SK-N-SH treated with all-trans-retinoic acid at 6 μM for 48 hours (cell line): ENCODE data around the gene MLIP.

Experiments
- ATAC-seq: fragments of 200-7000 bp; cut with Tn5 transposase; 3 replicates; pipeline ENCODE4 v1.9.1; 2020; ENCODE audit warnings: mild to moderate bottlenecking, moderate library complexity
- BACH2 ChIP-seq: fragments of 250-450 bp; sonication (Bioruptor Pico); IDR thresholded peaks from 2 replicates; pipeline ENCODE4 v1.9.0; 2021; ENCODE audit warnings: mild to moderate bottlenecking, borderline replicate concordance
- ESRRG ChIP-seq: fragments of 250-450 bp; sonication (Bioruptor Pico); IDR thresholded peaks from 2 replicates; pipeline ENCODE4 v1.6.1; 2021; ENCODE audit warnings: mild to moderate bottlenecking
- GLIS3 ChIP-seq: fragments of 250-450 bp; sonication (Bioruptor Pico); IDR thresholded peaks from 2 replicates; pipeline ENCODE4 v1.5.0; 2020; ENCODE audit warnings: mild to moderate bottlenecking, moderate library complexity
- ISL1 ChIP-seq: fragments of 250-450 bp; sonication (Bioruptor Pico); IDR thresholded peaks from 2 replicates; pipeline ENCODE4 v2.1.2; 2022; ENCODE audit warnings: mild to moderate bottlenecking, moderate library complexity
- OSR1 ChIP-seq: fragments of 250-450 bp; sonication (Bioruptor Pico); IDR thresholded peaks from 2 replicates; pipeline ENCODE4 v1.8.0; 2022; ENCODE audit warnings: moderate library complexity, mild to moderate bottlenecking, inconsistent platforms
- RARB ChIP-seq: fragments of 250-450 bp; sonication (Bioruptor Pico); IDR thresholded peaks from 2 replicates; pipeline ENCODE4 v1.8.0; 2021; ENCODE audit warnings: mild to moderate bottlenecking, moderate library complexity
- TCF4 ChIP-seq: fragments of 250-450 bp; sonication (Bioruptor Pico); IDR thresholded peaks from 2 replicates; pipeline ENCODE4 v1.8.0; 2021; ENCODE audit warnings: mild to moderate bottlenecking, moderate library complexity, borderline replicate concordance
- TOX ChIP-seq: fragments of 250-450 bp; sonication (Bioruptor Pico); IDR thresholded peaks from 2 replicates; pipeline ENCODE4 v1.8.0; 2021; ENCODE audit warnings: mild to moderate bottlenecking, moderate library complexity, borderline replicate concordance
- ZC3H10 ChIP-seq: fragments of 250-450 bp; sonication (Bioruptor Pico); IDR thresholded peaks from 2 replicates; pipeline ENCODE4 v1.5.1; 2021; ENCODE audit warnings: mild to moderate bottlenecking, moderate library complexity
- ZFP3 ChIP-seq: fragments of 250-450 bp; sonication (Bioruptor Pico); IDR thresholded peaks from 2 replicates; pipeline ENCODE4 v1.5.0; 2020; ENCODE audit warnings: mild to moderate bottlenecking, moderate library complexity
- ZFP30 ChIP-seq: fragments of 450-650 bp; formaldehyde crosslinking; IDR thresholded peaks from 2 replicates; pipeline ENCODE4 v1.5.0; 2022; ENCODE audit warnings: mild to moderate bottlenecking, moderate library complexity
- ZNF565 ChIP-seq: fragments of 450-650 bp; formaldehyde crosslinking; conservative IDR thresholded peaks from 2 replicates; pipeline ENCODE4 v1.5.0; 2020; ENCODE audit warnings: low read depth, mild to moderate bottlenecking, moderate library complexity
- ZNF70 ChIP-seq: fragments of 450-650 bp; formaldehyde crosslinking; IDR thresholded peaks from 2 replicates; pipeline ENCODE4 v1.5.0; 2020; ENCODE audit warnings: mild to moderate bottlenecking, moderate library complexity
- TF ChIP-seq, protein P1 (sequence below): fragments of 250-450 bp; sonication (Bioruptor Pico); IDR thresholded peaks from 2 replicates; pipeline ENCODE4 v1.5.1; 2020; ENCODE audit warnings: low read depth, mild to moderate bottlenecking, moderate library complexity
- TF ChIP-seq, protein P2 (sequence below): fragments of 250-450 bp; sonication (Bioruptor Pico); IDR thresholded peaks from 2 replicates; pipeline ENCODE4 v1.8.0; 2021; ENCODE audit warnings: low read depth, mild to moderate bottlenecking, moderate library complexity, borderline replicate concordance
- TF ChIP-seq, protein P3 (sequence below): fragments of 250-450 bp; sonication (Bioruptor Pico); IDR thresholded peaks from 2 replicates; pipeline ENCODE4 v1.5.1; 2021; ENCODE audit warnings: mild to moderate bottlenecking, moderate library complexity
- TF ChIP-seq, protein P4 (sequence below): fragments of 250-450 bp; sonication (Bioruptor Pico); IDR thresholded peaks from 2 replicates; pipeline ENCODE4 v1.5.0; 2020; ENCODE audit warnings: mild to moderate bottlenecking, moderate library complexity

The MLIP gene

DNA sequence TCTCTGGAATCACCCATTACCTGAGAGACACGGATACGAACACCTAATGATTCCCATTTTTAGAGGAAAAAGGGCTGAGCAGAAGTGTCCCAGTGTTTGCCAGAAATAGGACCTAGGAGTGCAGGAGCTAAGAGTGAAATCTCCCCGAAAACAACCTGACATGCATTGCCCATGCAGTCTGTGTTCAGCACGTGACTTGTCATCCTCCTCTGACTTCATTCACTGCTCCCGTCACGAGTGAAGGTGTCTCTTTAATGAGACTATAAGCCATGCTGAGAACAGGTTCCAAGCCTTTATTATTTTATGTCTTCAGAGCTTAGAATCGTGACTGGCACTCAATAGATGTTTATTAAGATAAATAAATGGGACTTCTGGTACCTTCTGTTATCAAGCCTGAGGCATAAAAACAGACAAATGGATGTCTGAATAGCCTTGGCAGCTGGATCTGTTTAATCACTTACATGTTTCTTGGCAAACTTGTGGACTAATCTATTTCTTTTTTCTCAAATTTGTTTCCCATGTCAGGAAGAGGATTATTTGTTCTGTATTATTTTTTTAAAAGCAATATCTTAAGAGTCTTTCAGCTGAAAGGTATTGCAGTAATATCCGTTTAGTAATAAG is 3.7 kb upstream of the MLIP start:
- no peak for TF ChIP-seq ISL1 (CRISPR knock-in tag)
- no peak for TF ChIP-seq ZNF565 (CRISPR knock-in tag)
- TF ChIP-seq, all 23 proteins: peak for 0
- ATAC-seq = no peak

DNA sequence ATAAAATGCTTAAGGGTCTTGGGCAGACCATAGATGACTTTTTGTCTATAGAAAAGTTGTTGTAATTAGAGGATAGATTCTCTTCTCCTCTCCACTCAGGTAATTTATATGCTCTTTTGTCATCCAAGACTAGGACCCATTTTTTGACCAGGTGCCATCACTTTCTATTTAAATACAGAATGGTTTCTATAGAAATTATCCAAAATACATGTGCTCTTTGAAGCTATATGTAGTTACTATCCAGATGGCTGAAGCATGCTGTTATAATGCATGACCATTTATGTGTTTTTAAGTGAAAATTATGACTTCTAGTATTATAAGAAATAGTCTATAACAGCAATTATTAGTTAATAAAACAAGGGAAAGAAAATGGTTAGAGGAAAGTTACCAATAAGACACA is 3.0 kb upstream of the MLIP start:
- ATAC-seq = no peak
- TF ChIP-seq ZFP30 (CRISPR knock-in tag) (no peak), BACH2 (CRISPR knock-in tag) (no peak), RARB (CRISPR knock-in tag) (no peak)
- TF ChIP-seq, protein P1, sequence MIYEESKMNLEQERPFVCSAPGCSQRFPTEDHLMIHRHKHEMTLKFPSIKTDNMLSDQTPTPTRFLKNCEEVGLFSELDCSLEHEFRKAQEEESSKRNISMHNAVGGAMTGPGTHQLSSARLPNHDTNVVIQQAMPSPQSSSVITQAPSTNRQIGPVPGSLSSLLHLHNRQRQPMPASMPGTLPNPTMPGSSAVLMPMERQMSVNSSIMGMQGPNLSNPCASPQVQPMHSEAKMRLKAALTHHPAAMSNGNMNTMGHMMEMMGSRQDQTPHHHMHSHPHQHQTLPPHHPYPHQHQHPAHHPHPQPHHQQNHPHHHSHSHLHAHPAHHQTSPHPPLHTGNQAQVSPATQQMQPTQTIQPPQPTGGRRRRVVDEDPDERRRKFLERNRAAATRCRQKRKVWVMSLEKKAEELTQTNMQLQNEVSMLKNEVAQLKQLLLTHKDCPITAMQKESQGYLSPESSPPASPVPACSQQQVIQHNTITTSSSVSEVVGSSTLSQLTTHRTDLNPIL (CRISPR knock-in tag) = no peak
- TF ChIP-seq, protein P2, sequence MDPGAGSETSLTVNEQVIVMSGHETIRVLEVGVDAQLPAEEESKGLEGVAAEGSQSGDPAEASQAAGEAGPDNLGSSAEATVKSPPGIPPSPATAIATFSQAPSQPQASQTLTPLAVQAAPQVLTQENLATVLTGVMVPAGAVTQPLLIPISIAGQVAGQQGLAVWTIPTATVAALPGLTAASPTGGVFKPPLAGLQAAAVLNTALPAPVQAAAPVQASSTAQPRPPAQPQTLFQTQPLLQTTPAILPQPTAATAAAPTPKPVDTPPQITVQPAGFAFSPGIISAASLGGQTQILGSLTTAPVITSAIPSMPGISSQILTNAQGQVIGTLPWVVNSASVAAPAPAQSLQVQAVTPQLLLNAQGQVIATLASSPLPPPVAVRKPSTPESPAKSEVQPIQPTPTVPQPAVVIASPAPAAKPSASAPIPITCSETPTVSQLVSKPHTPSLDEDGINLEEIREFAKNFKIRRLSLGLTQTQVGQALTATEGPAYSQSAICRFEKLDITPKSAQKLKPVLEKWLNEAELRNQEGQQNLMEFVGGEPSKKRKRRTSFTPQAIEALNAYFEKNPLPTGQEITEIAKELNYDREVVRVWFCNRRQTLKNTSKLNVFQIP (CRISPR knock-in tag) = no peak

DNA sequence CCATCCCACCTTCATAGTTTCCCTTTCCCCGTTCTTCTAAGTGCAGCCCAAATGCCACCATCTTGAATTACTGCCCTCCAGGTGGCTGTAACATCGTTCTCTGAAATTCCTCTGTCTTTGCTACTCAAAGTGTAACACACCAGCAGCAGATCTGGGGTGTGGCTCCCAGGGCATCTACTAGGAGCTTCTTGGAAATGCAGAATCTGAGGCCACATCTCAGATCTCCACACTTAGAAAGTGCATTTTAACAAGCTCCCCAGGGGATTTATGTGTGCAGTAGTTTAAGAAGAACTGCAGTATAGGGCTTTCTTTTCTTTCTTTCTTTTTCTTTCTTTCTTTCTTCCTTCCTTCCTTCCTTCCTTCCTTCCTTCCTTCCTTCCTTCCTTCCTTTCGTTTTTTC is 1.7 kb upstream of the MLIP start:
- no peak for TF ChIP-seq TCF4
- no peak for TF ChIP-seq ZFP3
- TF ChIP-seq ZC3H10 (CRISPR knock-in tag) = no peak
- TF ChIP-seq, protein P3, sequence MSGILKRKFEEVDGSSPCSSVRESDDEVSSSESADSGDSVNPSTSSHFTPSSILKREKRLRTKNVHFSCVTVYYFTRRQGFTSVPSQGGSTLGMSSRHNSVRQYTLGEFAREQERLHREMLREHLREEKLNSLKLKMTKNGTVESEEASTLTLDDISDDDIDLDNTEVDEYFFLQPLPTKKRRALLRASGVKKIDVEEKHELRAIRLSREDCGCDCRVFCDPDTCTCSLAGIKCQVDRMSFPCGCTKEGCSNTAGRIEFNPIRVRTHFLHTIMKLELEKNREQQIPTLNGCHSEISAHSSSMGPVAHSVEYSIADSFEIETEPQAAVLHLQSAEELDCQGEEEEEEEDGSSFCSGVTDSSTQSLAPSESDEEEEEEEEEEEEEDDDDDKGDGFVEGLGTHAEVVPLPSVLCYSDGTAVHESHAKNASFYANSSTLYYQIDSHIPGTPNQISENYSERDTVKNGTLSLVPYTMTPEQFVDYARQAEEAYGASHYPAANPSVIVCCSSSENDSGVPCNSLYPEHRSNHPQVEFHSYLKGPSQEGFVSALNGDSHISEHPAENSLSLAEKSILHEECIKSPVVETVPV (CRISPR knock-in tag) = no peak
- TF ChIP-seq TOX = no peak
- no peak for TF ChIP-seq BACH2 (CRISPR knock-in tag)
- TF ChIP-seq ZFP30 (CRISPR knock-in tag) = no peak
- no peak for TF ChIP-seq GLIS3 (CRISPR knock-in tag)
- TF ChIP-seq, protein P2 (CRISPR knock-in tag) = no peak
- TF ChIP-seq, protein P1 (CRISPR knock-in tag) = no peak
- TF ChIP-seq ZNF70 = no peak
- no peak for TF ChIP-seq OSR1 (CRISPR knock-in tag)
- no peak for TF ChIP-seq ESRRG
- ATAC-seq = no peak

DNA sequence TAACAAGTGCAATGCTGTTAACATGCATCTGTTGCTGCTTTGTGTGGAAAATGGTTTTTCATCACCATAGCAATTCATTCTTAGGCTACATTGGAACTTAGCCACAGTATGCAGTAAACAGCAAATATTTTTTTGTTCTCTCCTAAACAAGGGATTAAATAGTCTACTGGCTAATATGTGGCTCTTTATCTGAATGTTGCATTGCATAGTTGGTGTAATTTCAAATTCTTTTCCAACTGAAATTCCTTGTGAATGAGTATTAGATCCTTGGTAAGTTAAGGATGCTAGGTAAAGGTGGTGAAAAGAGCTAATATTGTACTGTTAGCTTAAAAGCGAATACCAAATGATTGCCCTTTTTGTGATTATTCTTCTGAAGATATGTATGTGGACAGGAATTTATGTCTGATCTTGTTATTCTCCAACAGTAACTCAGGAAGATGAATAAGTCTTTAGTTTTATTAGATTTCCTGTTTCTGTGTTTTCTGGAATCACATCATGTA is 958 bp downstream of the MLIP start:
- TF ChIP-seq, protein P4, sequence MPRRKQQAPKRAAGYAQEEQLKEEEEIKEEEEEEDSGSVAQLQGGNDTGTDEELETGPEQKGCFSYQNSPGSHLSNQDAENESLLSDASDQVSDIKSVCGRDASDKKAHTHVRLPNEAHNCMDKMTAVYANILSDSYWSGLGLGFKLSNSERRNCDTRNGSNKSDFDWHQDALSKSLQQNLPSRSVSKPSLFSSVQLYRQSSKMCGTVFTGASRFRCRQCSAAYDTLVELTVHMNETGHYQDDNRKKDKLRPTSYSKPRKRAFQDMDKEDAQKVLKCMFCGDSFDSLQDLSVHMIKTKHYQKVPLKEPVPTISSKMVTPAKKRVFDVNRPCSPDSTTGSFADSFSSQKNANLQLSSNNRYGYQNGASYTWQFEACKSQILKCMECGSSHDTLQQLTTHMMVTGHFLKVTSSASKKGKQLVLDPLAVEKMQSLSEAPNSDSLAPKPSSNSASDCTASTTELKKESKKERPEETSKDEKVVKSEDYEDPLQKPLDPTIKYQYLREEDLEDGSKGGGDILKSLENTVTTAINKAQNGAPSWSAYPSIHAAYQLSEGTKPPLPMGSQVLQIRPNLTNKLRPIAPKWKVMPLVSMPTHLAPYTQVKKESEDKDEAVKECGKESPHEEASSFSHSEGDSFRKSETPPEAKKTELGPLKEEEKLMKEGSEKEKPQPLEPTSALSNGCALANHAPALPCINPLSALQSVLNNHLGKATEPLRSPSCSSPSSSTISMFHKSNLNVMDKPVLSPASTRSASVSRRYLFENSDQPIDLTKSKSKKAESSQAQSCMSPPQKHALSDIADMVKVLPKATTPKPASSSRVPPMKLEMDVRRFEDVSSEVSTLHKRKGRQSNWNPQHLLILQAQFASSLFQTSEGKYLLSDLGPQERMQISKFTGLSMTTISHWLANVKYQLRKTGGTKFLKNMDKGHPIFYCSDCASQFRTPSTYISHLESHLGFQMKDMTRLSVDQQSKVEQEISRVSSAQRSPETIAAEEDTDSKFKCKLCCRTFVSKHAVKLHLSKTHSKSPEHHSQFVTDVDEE (CRISPR knock-in tag) = no peak
- no peak for TF ChIP-seq ESRRG
- ATAC-seq = no peak
